ENCODE data around the gene JADE3.
A peak's percentile ranks its signal among the peaks of the same experiment; 100 is the strongest.

The JADE3 gene

DNA sequence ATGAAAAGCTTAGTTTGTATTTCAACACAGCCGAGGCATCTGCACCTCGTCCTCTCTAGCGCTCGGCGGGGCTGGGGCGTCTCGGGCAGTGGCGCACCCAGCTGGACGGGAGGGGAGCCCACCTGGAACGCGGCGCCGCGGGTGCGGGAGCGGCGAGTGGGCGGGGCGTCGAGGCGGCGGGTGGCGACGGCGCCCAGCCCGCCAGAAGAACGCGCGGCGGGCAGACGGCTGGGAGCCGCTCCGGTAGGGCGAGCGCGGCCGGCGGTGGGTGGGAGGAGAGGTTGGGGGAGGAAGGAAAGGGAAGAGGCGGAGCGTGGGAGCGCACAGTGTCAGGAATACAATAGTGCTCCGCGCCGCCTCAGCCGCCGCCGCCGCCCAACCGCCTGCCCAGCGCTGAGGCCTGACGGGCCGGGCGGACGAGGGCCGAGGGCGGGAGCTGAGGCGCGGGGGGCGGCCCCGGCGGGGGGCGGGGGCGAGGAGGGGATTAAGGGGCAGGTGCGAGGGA is at the start of gene JADE3:
JADE3 (plus strand) TSS at position 324 of the 505 bp plus-strand sequence. CDS start 72,474 bp downstream, outside the sequence.
- peak; percentile 69 for DNase-seq (ENCODE audit: low read depth)

GRCh38 chrX:46863072-46863471 is 49.1 kb upstream of the JADE3 start:
- H3K4me3 ChIP-seq (ENCODE audit: low read depth, low read length): no peak overlapping the region
- no peak for DNase-seq (ENCODE audit: low read depth)
- TF ChIP-seq, protein P1, sequence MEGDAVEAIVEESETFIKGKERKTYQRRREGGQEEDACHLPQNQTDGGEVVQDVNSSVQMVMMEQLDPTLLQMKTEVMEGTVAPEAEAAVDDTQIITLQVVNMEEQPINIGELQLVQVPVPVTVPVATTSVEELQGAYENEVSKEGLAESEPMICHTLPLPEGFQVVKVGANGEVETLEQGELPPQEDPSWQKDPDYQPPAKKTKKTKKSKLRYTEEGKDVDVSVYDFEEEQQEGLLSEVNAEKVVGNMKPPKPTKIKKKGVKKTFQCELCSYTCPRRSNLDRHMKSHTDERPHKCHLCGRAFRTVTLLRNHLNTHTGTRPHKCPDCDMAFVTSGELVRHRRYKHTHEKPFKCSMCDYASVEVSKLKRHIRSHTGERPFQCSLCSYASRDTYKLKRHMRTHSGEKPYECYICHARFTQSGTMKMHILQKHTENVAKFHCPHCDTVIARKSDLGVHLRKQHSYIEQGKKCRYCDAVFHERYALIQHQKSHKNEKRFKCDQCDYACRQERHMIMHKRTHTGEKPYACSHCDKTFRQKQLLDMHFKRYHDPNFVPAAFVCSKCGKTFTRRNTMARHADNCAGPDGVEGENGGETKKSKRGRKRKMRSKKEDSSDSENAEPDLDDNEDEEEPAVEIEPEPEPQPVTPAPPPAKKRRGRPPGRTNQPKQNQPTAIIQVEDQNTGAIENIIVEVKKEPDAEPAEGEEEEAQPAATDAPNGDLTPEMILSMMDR (conservative IDR thresholded peaks at IDR 0.05; ENCODE audit: low read depth, low read length): no peak

More for the DNA sequence above, at the start of gene JADE3:
- TF ChIP-seq, protein P1 (conservative IDR thresholded peaks at IDR 0.05; ENCODE audit: low read depth, low read length): no peak
- H3K4me3 ChIP-seq (ENCODE audit: low read depth, low read length): peak within 1 kb of the TSS; percentile 71

GRCh38 chrX:46864606-46865005 is 47.6 kb upstream of the JADE3 start:
- DNase-seq (ENCODE audit: low read depth): no peak

GRCh38 chrX:46865281-46865680 is 46.9 kb upstream of the JADE3 start:
- no peak overlapping the region for H3K4me3 ChIP-seq (ENCODE audit: low read depth, low read length)
- TF ChIP-seq, protein P1 (conservative IDR thresholded peaks at IDR 0.05; ENCODE audit: low read depth, low read length): no peak
- peak; percentile 53 for DNase-seq (ENCODE audit: low read depth)

More at GRCh38 chrX:46864606-46865005, 47.6 kb upstream of the JADE3 start:
- no peak overlapping the region for H3K4me3 ChIP-seq (ENCODE audit: low read depth, low read length)
- TF ChIP-seq, protein P1 (conservative IDR thresholded peaks at IDR 0.05; ENCODE audit: low read depth, low read length): no peak

GRCh38 chrX:46866726-46867125 is 45.5 kb upstream of the JADE3 start:
- DNase-seq (ENCODE audit: low read depth): no peak
- TF ChIP-seq, protein P1 (conservative IDR thresholded peaks at IDR 0.05; ENCODE audit: low read depth, low read length): no peak
- H3K4me3 ChIP-seq (ENCODE audit: low read depth, low read length): no peak overlapping the region

GRCh38 chrX:46873746-46874145 is 38.5 kb upstream of the JADE3 start:
- peak; percentile 19 for DNase-seq (ENCODE audit: low read depth)
- TF ChIP-seq, protein P1 (conservative IDR thresholded peaks at IDR 0.05; ENCODE audit: low read depth, low read length): no peak
- H3K4me3 ChIP-seq (ENCODE audit: low read depth, low read length): no peak overlapping the region

DNA sequence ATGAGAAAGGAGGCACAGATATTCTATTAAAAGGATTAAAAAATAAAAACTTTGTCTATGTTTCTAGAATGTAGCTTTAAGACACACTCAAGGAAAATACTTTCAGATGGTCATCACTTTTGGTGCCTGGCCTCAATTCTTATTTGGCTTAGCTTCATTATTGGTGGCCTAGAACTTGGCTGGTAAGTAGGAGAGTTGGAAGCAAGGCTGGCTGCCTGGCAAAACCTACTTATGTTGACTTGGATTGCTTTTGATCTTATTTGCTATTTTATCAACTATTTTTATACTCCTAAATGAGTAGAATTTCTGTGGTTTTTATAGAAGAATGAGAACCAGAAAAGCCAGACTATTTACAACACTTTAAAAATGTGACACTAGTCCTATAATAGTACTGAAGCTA is 35.3 kb upstream of the JADE3 start:
- H3K4me3 ChIP-seq (ENCODE audit: low read depth, low read length): no peak overlapping the region
- TF ChIP-seq, protein P1 (conservative IDR thresholded peaks at IDR 0.05; ENCODE audit: low read depth, low read length): no peak
- no peak for DNase-seq (ENCODE audit: low read depth)
